Fibroblast of lung (primary cell): Measurements from ENCODE around the gene TMEFF2.

ENCODE experiments used
- CTCF ChIP-seq, 2 donors: IDR thresholded peaks in 1 of 2; conservative IDR thresholded peaks in 1 of 2; 1 replicate in 1 of 2; 2 replicates in 1 of 2; pipeline ENCODE4 v1.5.1; 2011 to 2012; ENCODE audit warnings: low read length in 2 of 2, control low read depth in 1 of 2, inconsistent platforms in 1 of 2, low read depth in 1 of 2, mild to moderate bottlenecking in 1 of 2
- EZH2 ChIP-seq: IDR thresholded peaks from 2 replicates; pipeline ENCODE4 v1.5.1; 2012; ENCODE audit warnings: low read length, control low read depth, mild to moderate bottlenecking; ENCODE audit errors: missing control alignments

DNA sequence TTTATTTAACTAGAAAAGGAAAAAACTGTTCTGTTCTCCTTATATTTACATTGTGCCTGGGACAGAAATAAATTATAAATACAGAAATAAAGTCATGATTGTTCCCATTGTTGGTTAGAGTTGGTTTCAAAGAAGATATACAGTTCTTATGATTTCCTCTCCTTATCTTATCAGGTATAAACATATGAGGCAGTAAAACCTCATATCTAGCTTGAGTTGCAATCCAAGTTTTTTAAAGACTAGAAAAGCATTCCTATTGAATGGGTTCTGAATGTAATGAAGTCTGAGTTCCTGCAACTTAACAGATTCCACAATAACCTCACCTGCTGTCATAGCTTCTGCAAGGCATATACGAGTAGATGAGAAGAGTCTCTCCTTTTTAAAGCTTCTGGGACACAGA is 233.2 kb downstream of the TMEFF2 start:
- TF ChIP-seq CTCF (conservative IDR thresholded peaks at IDR 0.05 in 1 of 2, IDR thresholded peaks at IDR 0.05 in 1 of 2; ENCODE audit: low read depth in 1 of 2, low read length in 2 of 2) (no peak), EZH2 (no peak)
